SK-N-SH (cell line): Measurements from ENCODE around the gene OR3A2. TPM values are rescaled to one million over a fixed set of nuclear protein-coding genes. Genes with fewer than 3 reads are reported as not detected.
"Not testable (repeated sequence)": the region's sequence is repeated elsewhere in the genome, so short reads cannot be mapped to it uniquely, and the experiment has no call there.

ENCODE experiments used
- CTCF ChIA-PET: fragments of 300-600, 350-600 bp; formaldehyde crosslinking; extraction: SDS; loops from one replicate; lab custom pipeline; 2021; lab: Yijun Ruan, JAX
- POLR2A ChIA-PET: fragments of 350-600 bp; sonication (Branson Sonifier 250); formaldehyde crosslinking; extraction: SDS; loops from one replicate; lab custom pipeline; 2020; ENCODE audit warnings: antibody characterized with exemption, inconsistent platforms; lab: Yijun Ruan, JAX
- DNase-seq: peaks from one replicate; pipeline ENCODE4 v3.0.0; 2012
- H2AFZ ChIP-seq: fragments of 200-600 bp; sonication (generic); 2 replicates; pipeline ENCODE4 v1.8.1; 2016; ENCODE audit warnings: antibody characterized with exemption, mild to moderate bottlenecking, low read depth
- H3F3A ChIP-seq: fragments of 200-600 bp; sonication (generic); replicated peaks from 2 replicates; pipeline ENCODE3; 2016; ENCODE audit warnings: antibody characterized with exemption, mild to moderate bottlenecking; ENCODE audit not compliant: insufficient read depth
- H3K27ac ChIP-seq, 2 experiments: fragments of 200-500 bp in 1 of 2; fragments of 200-600 bp in 1 of 2; sonication (Bioruptor generic) in 1 of 2; sonication (generic), shearing (Covaris generic) in 1 of 2; 2 replicates each; pipeline versions ENCODE4 v1.5.1 to v1.6.1; 2014 to 2016; ENCODE audit warnings: low read depth in 2 of 2, inconsistent platforms in 1 of 2, low read length in 1 of 2, mild to moderate bottlenecking in 1 of 2, mixed read lengths in 1 of 2
- H3K27me3 ChIP-seq: fragments of 200-600 bp; sonication (generic), shearing (Covaris generic); 2 replicates; pipeline ENCODE4 v1.6.1; 2016; ENCODE audit warnings: mixed run types; ENCODE audit not compliant: insufficient read depth
- H3K36me3 ChIP-seq, 2 experiments: fragments of 200-500 bp in 1 of 2; fragments of 200-600 bp in 1 of 2; sonication (Bioruptor generic) in 1 of 2; sonication (generic) in 1 of 2; replicated peaks in 1 of 2; 2 replicates each; pipeline versions ENCODE3 to v1.5.1; 2014 to 2016; ENCODE audit warnings: low read length in 1 of 2, mild to moderate bottlenecking in 1 of 2; ENCODE audit not compliant: insufficient read depth in 2 of 2, control insufficient read depth in 1 of 2
- H3K4me1 ChIP-seq, 2 experiments: fragments of 200-500 bp in 1 of 2; fragments of 200-600 bp in 1 of 2; sonication (Bioruptor generic) in 1 of 2; sonication (generic), shearing (Covaris generic) in 1 of 2; 2 replicates each; pipeline versions ENCODE4 v1.5.1 to v1.6.1; 2014 to 2016; ENCODE audit warnings: low read depth in 1 of 2, low read length in 1 of 2, mixed run types in 1 of 2; ENCODE audit not compliant: insufficient read depth in 2 of 2, control insufficient read depth in 1 of 2
- H3K4me2 ChIP-seq: fragments of 200-600 bp; sonication (generic), shearing (Covaris generic); 2 replicates; pipeline ENCODE4 v1.6.1; 2017; ENCODE audit warnings: mixed run types
- H3K4me3 ChIP-seq, 2 experiments: fragments of 200-500 bp in 1 of 2; fragments of 200-600 bp in 1 of 2; sonication (Bioruptor generic) in 1 of 2; sonication (generic), shearing (Covaris generic) in 1 of 2; 2 replicates each; pipeline versions ENCODE4 v1.5.1 to v1.8.1; 2014 to 2016; ENCODE audit warnings: low read depth in 2 of 2, inconsistent platforms in 1 of 2, low read length in 1 of 2, mild to moderate bottlenecking in 1 of 2, mixed read lengths in 1 of 2, moderate library complexity in 1 of 2
- H3K79me2 ChIP-seq: fragments of 200-600 bp; sonication (generic); 2 replicates; pipeline ENCODE4 v1.8.1; 2017; ENCODE audit warnings: mild to moderate bottlenecking; ENCODE audit not compliant: insufficient read depth
- H3K9ac ChIP-seq: fragments of 200-600 bp; sonication (generic); 2 replicates; pipeline ENCODE4 v1.6.1; 2017; ENCODE audit warnings: mixed run types
- H3K9me2 ChIP-seq: fragments of 200-600 bp; sonication (generic); 2 replicates; pipeline ENCODE4 v1.6.1; 2017; ENCODE audit warnings: mixed run types
- H3K9me3 ChIP-seq: fragments of 200-600 bp; sonication (generic); 2 replicates; pipeline ENCODE4 v1.6.1; 2017; ENCODE audit warnings: mixed run types, mild to moderate bottlenecking, moderate library complexity
- H4K20me1 ChIP-seq: fragments of 200-600 bp; sonication (generic); 2 replicates; pipeline ENCODE4 v1.6.1; 2017; ENCODE audit warnings: mild to moderate bottlenecking, mixed run types; ENCODE audit not compliant: insufficient read depth
- FOSL2 ChIP-seq: IDR thresholded peaks from 2 replicates; pipeline ENCODE4 v1.4.0; 2012; ENCODE audit warnings: low read depth, mild to moderate bottlenecking, moderate library complexity, borderline replicate concordance
- JUND ChIP-seq: IDR thresholded peaks from 2 replicates; pipeline ENCODE4 v1.4.0; 2012
- NFIC ChIP-seq: IDR thresholded peaks from 2 replicates; pipeline ENCODE4 v1.4.0; 2012; ENCODE audit warnings: borderline replicate concordance
- REST ChIP-seq: IDR thresholded peaks from 2 replicates; pipeline ENCODE4 v1.6.1; 2012; ENCODE audit warnings: mild to moderate bottlenecking, low read depth, low read length, moderate library complexity
- SIN3A ChIP-seq: IDR thresholded peaks from 2 replicates; pipeline ENCODE4 v1.6.1; 2012; ENCODE audit warnings: low read depth, mild to moderate bottlenecking, low read length, moderate library complexity, borderline replicate concordance
- USF1 ChIP-seq: IDR thresholded peaks from 2 replicates; pipeline ENCODE4 v1.4.0; 2012; ENCODE audit warnings: low read depth, borderline replicate concordance
- WGBS: methylation state at CpG from one replicate; pipeline ENCODE4 v1.1.6; 2017; ENCODE audit warnings: low lambda C conversion rate; 5-methylcytosine and 5-hydroxymethylcytosine counted together
- polyA plus RNA-seq, 3 experiments: library from polyadenylated mRNA; depleted of rRNA; stranded (reverse); fragments of >200 nt; gene quantifications; 2 replicates each; pipeline ENCODE4 v1.2.3, GENCODE V29; 2012

OR3A2 gene
- polyA plus RNA-seq, 1 of the 3 experiments (the other 2 are of a cell fraction) = not detected

GRCh38 chr17:3433215-3433614 lies 47.1 kb upstream of the OR3A2 start:
- DNase-seq, H3K9me2 ChIP-seq, H3K36me3 ChIP-seq, POLR2A ChIA-PET, H3F3A ChIP-seq, H4K20me1 ChIP-seq, H3K4me1 ChIP-seq, H3K27ac ChIP-seq, H2AFZ ChIP-seq, H3K4me2 ChIP-seq, H3K79me2 ChIP-seq, H3K27me3 ChIP-seq, H3K4me3 ChIP-seq, CTCF ChIA-PET, H3K9me3 ChIP-seq, H3K9ac ChIP-seq: not testable (repeated sequence)
- 10% methylated on average over 7 of the region's 7 CpGs for WGBS
- peak; percentile 86 for TF ChIP-seq REST

- Histone ChIP-seq H3K27ac (no peak overlapping the region), H4K20me1 (no peaks in the 10 kb centered on the region), H3K4me1 (no peaks in the 10 kb centered on the region), H3F3A (no peaks in the 10 kb centered on the region), H3K4me2 (no peak overlapping the region), H3K27me3 (no peaks in the 10 kb centered on the region; the same call in 1 of the 2 replicates), H3K9ac (no peak overlapping the region), H3K9me2 (no peaks in the 10 kb centered on the region), H3K4me3 (no peak overlapping the region), H3K36me3 (no peaks in the 10 kb centered on the region), H2AFZ (no peak overlapping the region), H3K9me3 (no peaks in the 10 kb centered on the region), H3K79me2 (no peaks in the 10 kb centered on the region)
- no peak for DNase-seq
- 0% methylated on average over 2 of the region's 2 CpGs for WGBS
- POLR2A ChIA-PET = no interaction called here
- CTCF ChIA-PET = no interaction called here
- no peak for TF ChIP-seq FOSL2
- TF ChIP-seq JUND = no peak
- TF ChIP-seq SIN3A = no peak
- no peak for TF ChIP-seq REST
- no peak for TF ChIP-seq USF1
- TF ChIP-seq NFIC = no peak
Measured at GRCh38 chr17:3418222-3418621, 32.1 kb upstream of the OR3A2 start.
